GM12878 (cell line): Measurements from ENCODE around the gene TRMU. TPM values are rescaled to one million over a fixed set of nuclear protein-coding genes. Genes with fewer than 3 reads are reported as not detected.

ENCODE experiments used
- ATAC-seq: fragments of 200-7000 bp; cut with Tn5 transposase; 3 replicates; pipeline ENCODE4 v1.9.1; 2020; ENCODE audit warnings: mild to moderate bottlenecking, moderate library complexity
- BruUV-seq: library from RNA; stranded (reverse); fragments of 400-500 nt; replicated peaks from 2 replicates; lab custom pipeline; 2021; lab: Mats Ljungman, UMichigan
- CTCF ChIA-PET: fragments of 300-600 bp; sonication (Branson Sonifier 250); formaldehyde crosslinking; extraction: SDS; loops from one replicate; lab custom pipeline; 2021; ENCODE audit warnings: inconsistent platforms; lab: Yijun Ruan, JAX
- POLR2A ChIA-PET: fragments of 350-600 bp; formaldehyde crosslinking; extraction: SDS; loops from one replicate; lab custom pipeline; 2021; ENCODE audit warnings: inconsistent platforms; lab: Charles Lee
- RAD21 ChIA-PET: fragments of 300-600 bp; sonication (Branson Sonifier 250); formaldehyde crosslinking; loops from one replicate; lab custom pipeline; 2023; ENCODE audit warnings: antibody characterized with exemption; ENCODE audit not compliant: unreplicated experiment; lab: Charles Lee
- SMC1A ChIA-PET: fragments of 300-600 bp; sonication (Branson Sonifier 250); formaldehyde crosslinking; loops from one replicate; lab custom pipeline; 2023; ENCODE audit not compliant: unreplicated experiment, uncharacterized antibody; lab: Charles Lee
- DNase-seq: peaks from one replicate; pipeline ENCODE4 v3.0.0-alpha.2; 2011; ENCODE audit warnings: low read depth, low spot score
- FAIRE-seq: peaks from 3 replicates; lab custom pipeline; 2011; peaks lifted over from hg19 to GRCh38; lab: Jason Lieb, UNC
- H2AFZ ChIP-seq: 2 replicates; pipeline ENCODE4 v1.6.0; 2011; ENCODE audit warnings: low read depth, low read length, control low read depth; ENCODE audit not compliant: control insufficient read depth
- H3K27ac ChIP-seq: 2 replicates; pipeline ENCODE4 v1.5.1; 2011; ENCODE audit warnings: control low read depth; ENCODE audit not compliant: control insufficient read depth, insufficient read depth
- H3K27me3 ChIP-seq, 2 experiments: replicated peaks in 1 of 2; 2 replicates each; pipeline versions ENCODE4 v1.6.0 to v1.6.1; 2011; ENCODE audit warnings: low read length in 1 of 2; ENCODE audit not compliant: control insufficient read depth in 2 of 2, insufficient read depth in 2 of 2
- H3K36me3 ChIP-seq, 2 experiments: 2 replicates each; pipeline ENCODE4 v1.5.1; 2011; ENCODE audit warnings: low read length in 1 of 2; ENCODE audit not compliant: control insufficient read depth in 2 of 2, insufficient read depth in 2 of 2
- H3K4me1 ChIP-seq: 2 replicates; pipeline ENCODE4 v1.6.1; 2011; ENCODE audit warnings: mild to moderate bottlenecking, low read length, moderate library complexity, mixed read lengths; ENCODE audit not compliant: control insufficient read depth, insufficient read depth
- H3K4me2 ChIP-seq: 2 replicates; pipeline ENCODE4 v1.6.0; 2011; ENCODE audit warnings: control low read depth; ENCODE audit not compliant: control insufficient read depth, insufficient read depth
- H3K4me3 ChIP-seq: fragments of 200-600 bp; sonication (generic); 2 replicates; pipeline ENCODE4 v1.5.1; 2016
- H3K79me2 ChIP-seq: 2 replicates; pipeline ENCODE4 v1.6.0; 2011; ENCODE audit warnings: low read length; ENCODE audit not compliant: control insufficient read depth, insufficient read depth
- H3K9ac ChIP-seq: 2 replicates; pipeline ENCODE4 v1.8.0; 2011; ENCODE audit warnings: low read length, control low read depth, mixed read lengths; ENCODE audit not compliant: control insufficient read depth, insufficient read depth
- H3K9me3 ChIP-seq: replicated peaks from 3 replicates; pipeline ENCODE4 v1.5.1; 2011; ENCODE audit warnings: mild to moderate bottlenecking, low read length; ENCODE audit not compliant: control insufficient read depth, insufficient read depth
- H4K20me1 ChIP-seq: 2 replicates; pipeline ENCODE4 v1.6.0; 2011; ENCODE audit not compliant: control insufficient read depth, insufficient read depth
- CBX3 ChIP-seq: fragments of 200-600 bp; sonication (generic); IDR thresholded peaks from 2 replicates; pipeline ENCODE4 v1.6.1; 2016; ENCODE audit warnings: low read depth, borderline replicate concordance
- CREB1 ChIP-seq: IDR thresholded peaks from 2 replicates; pipeline ENCODE4 v1.6.1; 2012; ENCODE audit warnings: low read depth, mild to moderate bottlenecking, inconsistent platforms
- KLF5 ChIP-seq: fragments of 450-650 bp; IDR thresholded peaks from 2 replicates; pipeline ENCODE4 v1.6.1; 2014; ENCODE audit warnings: mild to moderate bottlenecking; ENCODE audit not compliant: partially characterized antibody
- NFYB ChIP-seq: IDR thresholded peaks from 2 replicates; pipeline ENCODE4 v1.6.1; 2011; ENCODE audit warnings: low read depth, mild to moderate bottlenecking, low read length, improper control_type of control experiment, moderate library complexity; ENCODE audit not compliant: insufficient read depth
- NR2C2 ChIP-seq: IDR thresholded peaks from 2 replicates; pipeline ENCODE4 v1.6.1; 2011; ENCODE audit warnings: borderline replicate concordance, low read depth; ENCODE audit not compliant: control insufficient read depth, insufficient read length
- PAX8 ChIP-seq: fragments of 450-650 bp; IDR thresholded peaks from 2 replicates; pipeline ENCODE4 v1.6.1; 2017; ENCODE audit warnings: mild to moderate bottlenecking, moderate library complexity
- RAD21 ChIP-seq: IDR thresholded peaks from 2 replicates; pipeline ENCODE4 v1.6.1; 2011; ENCODE audit warnings: mild to moderate bottlenecking, low read depth, low read length, moderate library complexity; ENCODE audit not compliant: insufficient read depth
- RELA ChIP-seq: fragments of 450-650 bp; IDR thresholded peaks from 2 replicates; pipeline ENCODE4 v1.8.0; 2014; ENCODE audit warnings: borderline replicate concordance; ENCODE audit not compliant: partially characterized antibody
- SP1 ChIP-seq: IDR thresholded peaks from one replicate; pipeline ENCODE4 v1.6.1; 2011; ENCODE audit warnings: low read depth, low read length
- SREBF1 ChIP-seq: IDR thresholded peaks from 2 replicates; pipeline ENCODE4 v1.6.1; 2012; ENCODE audit warnings: mild to moderate bottlenecking, low read length
- TAF1 ChIP-seq: IDR thresholded peaks from 2 replicates; pipeline ENCODE4 v1.6.1; 2011; ENCODE audit warnings: mild to moderate bottlenecking, low read depth, low read length, borderline replicate concordance
- TARDBP ChIP-seq: IDR thresholded peaks from 2 replicates; pipeline ENCODE4 v1.6.1; 2016; ENCODE audit warnings: borderline replicate concordance
- YY1 ChIP-seq: IDR thresholded peaks from 2 replicates; pipeline ENCODE4 v1.6.1; 2011; ENCODE audit warnings: low read depth, mild to moderate bottlenecking, low read length
- WGBS: methylation state at CpG from one replicate; pipeline ENCODE4 v1.1.6; 2016; ENCODE audit warnings: low lambda C conversion rate; ENCODE audit not compliant: insufficient replicate concordance, insufficient coverage; ENCODE audit errors: missing lambda C conversion rate; 5-methylcytosine and 5-hydroxymethylcytosine counted together
- in situ Hi-C: fragments of 300-500 bp; cut with MboI; formaldehyde crosslinking; loops from 9 replicates; pipeline ENCODE4 v1.14.3; 2018; ENCODE audit warnings: mixed read lengths
- intact Hi-C: fragments of 100-400 bp; cut with micrococcal nuclease; formaldehyde crosslinking; loops from one replicate; pipeline ENCODE4 v1.14.2; 2022; ENCODE audit not compliant: unreplicated experiment
- polyA plus RNA-seq, 11 experiments: library from polyadenylated mRNA; depleted of rRNA in 4 of 11; unstranded in 6 of 11; stranded (reverse) in 5 of 11; fragments of >200 nt; fragmentation: Nextera tagmentation in 4 of 11; fragmentation: Illumina TruSeq in 1 of 11; extraction: Ambion mirVana in 4 of 11; extraction: Trizol in 1 of 11; gene quantifications; 1 replicate in 1 of 11; 2 replicates in 10 of 11; pipeline versions ENCODE4 v1.2.1 to v1.2.3, GENCODE V29; 2011 to 2016; ENCODE audit warnings: inconsistent platforms in 2 of 11, missing spikeins in 2 of 11, low read depth in 1 of 11
- total RNA-seq, 4 experiments: library from RNA; depleted of rRNA in 3 of 4; stranded (reverse); fragments of >200 nt in 3 of 4; fragmentation: Illumina TruSeq in 1 of 4; extraction: Trizol in 1 of 4; gene quantifications; 2 replicates each; pipeline versions ENCODE4 v1.2.1 to v1.2.3, GENCODE V29; 2013 to 2021
- TF ChIP-seq, protein P1 (sequence below): fragments of 450-650 bp; IDR thresholded peaks from 2 replicates; pipeline ENCODE4 v1.6.1; 2016; ENCODE audit warnings: mild to moderate bottlenecking
- TF ChIP-seq, protein P2 (sequence below): IDR thresholded peaks from 2 replicates; pipeline ENCODE4 v1.6.1; 2012; ENCODE audit warnings: low read depth, low read length, improper control_type of control experiment
- TF ChIP-seq, protein P3 (sequence below): IDR thresholded peaks from 2 replicates; pipeline ENCODE4 v1.6.1; 2012; ENCODE audit warnings: low read depth, low read length, improper control_type of control experiment
- TF ChIP-seq, protein P4 (sequence below), 3 experiments: IDR thresholded peaks in 2 of 3; conservative IDR thresholded peaks in 1 of 3; 2 replicates each; pipeline ENCODE4 v1.5.1; 2011; ENCODE audit warnings: low read depth in 3 of 3, low read length in 3 of 3, mild to moderate bottlenecking in 3 of 3, control low read depth in 2 of 3, moderate library complexity in 2 of 3, inconsistent platforms in 1 of 3, mixed read lengths in 1 of 3; ENCODE audit not compliant: control insufficient read depth in 2 of 3, insufficient read depth in 1 of 3; ENCODE audit errors: extremely low read depth in 1 of 3
- TF ChIP-seq, protein P5 (sequence below): fragments of 450-650 bp; IDR thresholded peaks from 2 replicates; pipeline ENCODE4 v1.6.1; 2016; ENCODE audit warnings: mild to moderate bottlenecking

The TRMU gene
- total and polyA plus RNA-seq, 10 of the 15 experiments (the other 5 are each of a cell fraction or from before 2014, with no cell fraction given): 3.5 to 57.0 (median 44.0) TPM

DNA sequence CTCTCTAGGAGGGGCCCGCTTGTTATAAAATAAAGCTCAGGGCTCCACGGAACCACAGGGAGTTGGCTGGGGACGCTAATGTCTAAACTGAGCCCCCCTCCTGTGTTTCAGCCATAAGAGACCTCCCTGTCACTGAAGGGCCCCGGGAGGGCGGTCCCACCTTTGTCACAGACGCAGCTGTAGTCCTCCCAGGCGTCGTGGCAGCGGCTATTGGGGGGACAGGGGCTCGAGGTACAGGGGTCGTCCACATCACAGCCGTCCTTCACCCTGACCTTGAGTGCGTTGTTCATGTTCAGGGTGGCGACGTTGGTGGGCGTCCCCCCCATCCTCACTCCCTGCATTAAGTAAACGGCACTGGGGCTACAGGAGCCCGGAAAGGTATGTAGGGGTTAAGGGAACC, 62.0 kb downstream of the TRMU start (continued):
- TF ChIP-seq, protein P1, sequence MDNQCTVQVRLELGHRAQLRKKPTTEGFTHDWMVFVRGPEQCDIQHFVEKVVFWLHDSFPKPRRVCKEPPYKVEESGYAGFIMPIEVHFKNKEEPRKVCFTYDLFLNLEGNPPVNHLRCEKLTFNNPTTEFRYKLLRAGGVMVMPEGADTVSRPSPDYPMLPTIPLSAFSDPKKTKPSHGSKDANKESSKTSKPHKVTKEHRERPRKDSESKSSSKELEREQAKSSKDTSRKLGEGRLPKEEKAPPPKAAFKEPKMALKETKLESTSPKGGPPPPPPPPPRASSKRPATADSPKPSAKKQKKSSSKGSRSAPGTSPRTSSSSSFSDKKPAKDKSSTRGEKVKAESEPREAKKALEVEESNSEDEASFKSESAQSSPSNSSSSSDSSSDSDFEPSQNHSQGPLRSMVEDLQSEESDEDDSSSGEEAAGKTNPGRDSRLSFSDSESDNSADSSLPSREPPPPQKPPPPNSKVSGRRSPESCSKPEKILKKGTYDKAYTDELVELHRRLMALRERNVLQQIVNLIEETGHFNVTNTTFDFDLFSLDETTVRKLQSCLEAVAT: no peak
- TF ChIP-seq KLF5: no peak
- TF ChIP-seq, protein P2, sequence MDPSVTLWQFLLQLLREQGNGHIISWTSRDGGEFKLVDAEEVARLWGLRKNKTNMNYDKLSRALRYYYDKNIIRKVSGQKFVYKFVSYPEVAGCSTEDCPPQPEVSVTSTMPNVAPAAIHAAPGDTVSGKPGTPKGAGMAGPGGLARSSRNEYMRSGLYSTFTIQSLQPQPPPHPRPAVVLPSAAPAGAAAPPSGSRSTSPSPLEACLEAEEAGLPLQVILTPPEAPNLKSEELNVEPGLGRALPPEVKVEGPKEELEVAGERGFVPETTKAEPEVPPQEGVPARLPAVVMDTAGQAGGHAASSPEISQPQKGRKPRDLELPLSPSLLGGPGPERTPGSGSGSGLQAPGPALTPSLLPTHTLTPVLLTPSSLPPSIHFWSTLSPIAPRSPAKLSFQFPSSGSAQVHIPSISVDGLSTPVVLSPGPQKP: no peak
- no peak for TF ChIP-seq RAD21
- TF ChIP-seq, protein P3, sequence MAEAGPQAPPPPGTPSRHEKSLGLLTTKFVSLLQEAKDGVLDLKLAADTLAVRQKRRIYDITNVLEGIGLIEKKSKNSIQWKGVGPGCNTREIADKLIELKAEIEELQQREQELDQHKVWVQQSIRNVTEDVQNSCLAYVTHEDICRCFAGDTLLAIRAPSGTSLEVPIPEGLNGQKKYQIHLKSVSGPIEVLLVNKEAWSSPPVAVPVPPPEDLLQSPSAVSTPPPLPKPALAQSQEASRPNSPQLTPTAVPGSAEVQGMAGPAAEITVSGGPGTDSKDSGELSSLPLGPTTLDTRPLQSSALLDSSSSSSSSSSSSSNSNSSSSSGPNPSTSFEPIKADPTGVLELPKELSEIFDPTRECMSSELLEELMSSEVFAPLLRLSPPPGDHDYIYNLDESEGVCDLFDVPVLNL: no peak
- no peak for TF ChIP-seq NR2C2
- no peak for TF ChIP-seq RELA
- no peak for TF ChIP-seq CBX3
- no peak for TF ChIP-seq YY1

DNA sequence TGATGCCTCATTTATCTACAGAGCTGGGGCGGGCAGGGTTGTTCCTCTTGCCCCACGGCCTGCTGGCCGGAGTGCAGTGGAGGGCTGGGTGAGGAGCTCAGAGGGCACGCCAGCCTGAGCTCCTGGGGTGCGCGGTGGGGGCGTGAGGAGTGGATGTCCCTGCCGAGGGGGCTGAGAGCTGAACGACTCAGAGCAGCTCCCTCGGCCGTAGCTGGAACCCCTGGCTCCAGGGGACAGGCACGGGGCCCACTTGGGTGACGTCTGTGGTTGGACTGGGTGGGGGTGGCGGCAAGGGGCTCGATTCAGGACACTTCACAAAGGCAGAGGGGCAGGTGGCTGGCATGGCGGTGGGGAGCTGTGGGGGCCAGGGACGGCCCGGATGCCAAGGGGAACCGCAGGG, 62.4 kb downstream of the TRMU start:
- WGBS: 28% methylated on average over 17 of the region's 19 CpGs
- no peaks in the 10 kb centered on the region for H3K36me3 ChIP-seq
- no peak for FAIRE-seq
- no peaks in the 10 kb centered on the region for H3K79me2 ChIP-seq
- no peak overlapping the region for H3K27ac ChIP-seq
- ChIA-PET RAD21 (interaction anchor here (1.2 kb wide), 1 partner anchor 144 kb away, joined by 4 read pairs; no protein-coding TSS in a partner anchor), POLR2A (no interaction called here), SMC1A (no interaction called here), CTCF (interaction anchor here (0.5 to 1.3 kb wide), 2 partner anchors 144 to 1590 kb away, joined by 3 to 4 read pairs; no protein-coding TSS in a partner anchor)
- H3K4me2 ChIP-seq: no peak overlapping the region
- intact Hi-C loops: no loop called here
- H3K27me3 ChIP-seq: no peaks in the 10 kb centered on the region
- no peak for ATAC-seq
- in situ Hi-C loops: no loop called here
- H2AFZ ChIP-seq: no peak overlapping the region
- no TSS peak for BruUV-seq
- H3K4me1 ChIP-seq: no peaks in the 10 kb centered on the region
- H3K9me3 ChIP-seq: no peaks in the 10 kb centered on the region
- H3K4me3 ChIP-seq: no peak overlapping the region
- DNase-seq: no peak
- H4K20me1 ChIP-seq: no peaks in the 10 kb centered on the region
- H3K9ac ChIP-seq: no peak overlapping the region
- TF ChIP-seq PAX8 (no peak), SP1 (no peak), SREBF1 (no peak), TAF1 (no peak), TARDBP (no peak), CREB1 (no peak), NFYB (no peak)
- TF ChIP-seq, protein P4, sequence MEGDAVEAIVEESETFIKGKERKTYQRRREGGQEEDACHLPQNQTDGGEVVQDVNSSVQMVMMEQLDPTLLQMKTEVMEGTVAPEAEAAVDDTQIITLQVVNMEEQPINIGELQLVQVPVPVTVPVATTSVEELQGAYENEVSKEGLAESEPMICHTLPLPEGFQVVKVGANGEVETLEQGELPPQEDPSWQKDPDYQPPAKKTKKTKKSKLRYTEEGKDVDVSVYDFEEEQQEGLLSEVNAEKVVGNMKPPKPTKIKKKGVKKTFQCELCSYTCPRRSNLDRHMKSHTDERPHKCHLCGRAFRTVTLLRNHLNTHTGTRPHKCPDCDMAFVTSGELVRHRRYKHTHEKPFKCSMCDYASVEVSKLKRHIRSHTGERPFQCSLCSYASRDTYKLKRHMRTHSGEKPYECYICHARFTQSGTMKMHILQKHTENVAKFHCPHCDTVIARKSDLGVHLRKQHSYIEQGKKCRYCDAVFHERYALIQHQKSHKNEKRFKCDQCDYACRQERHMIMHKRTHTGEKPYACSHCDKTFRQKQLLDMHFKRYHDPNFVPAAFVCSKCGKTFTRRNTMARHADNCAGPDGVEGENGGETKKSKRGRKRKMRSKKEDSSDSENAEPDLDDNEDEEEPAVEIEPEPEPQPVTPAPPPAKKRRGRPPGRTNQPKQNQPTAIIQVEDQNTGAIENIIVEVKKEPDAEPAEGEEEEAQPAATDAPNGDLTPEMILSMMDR (IDR thresholded peaks at IDR 0.05 in 2 of 3, conservative IDR thresholded peaks at IDR 0.05 in 1 of 3; ENCODE audit: control insufficient read depth in 2 of 3, extremely low read depth in 1 of 3, insufficient read depth in 1 of 3, low read depth in 3 of 3, low read length in 3 of 3): no peak
- TF ChIP-seq, protein P5, sequence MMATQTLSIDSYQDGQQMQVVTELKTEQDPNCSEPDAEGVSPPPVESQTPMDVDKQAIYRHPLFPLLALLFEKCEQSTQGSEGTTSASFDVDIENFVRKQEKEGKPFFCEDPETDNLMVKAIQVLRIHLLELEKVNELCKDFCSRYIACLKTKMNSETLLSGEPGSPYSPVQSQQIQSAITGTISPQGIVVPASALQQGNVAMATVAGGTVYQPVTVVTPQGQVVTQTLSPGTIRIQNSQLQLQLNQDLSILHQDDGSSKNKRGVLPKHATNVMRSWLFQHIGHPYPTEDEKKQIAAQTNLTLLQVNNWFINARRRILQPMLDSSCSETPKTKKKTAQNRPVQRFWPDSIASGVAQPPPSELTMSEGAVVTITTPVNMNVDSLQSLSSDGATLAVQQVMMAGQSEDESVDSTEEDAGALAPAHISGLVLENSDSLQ: no peak
